Putamen (tissue), 1 donor: ENCODE measurements around the gene ZNF436.

Experiments
- DNase-seq: peaks from one replicate; pipeline ENCODE4 v3.0.0-alpha.2; 2016; ENCODE audit warnings: low spot score

ZNF436 gene

DNA sequence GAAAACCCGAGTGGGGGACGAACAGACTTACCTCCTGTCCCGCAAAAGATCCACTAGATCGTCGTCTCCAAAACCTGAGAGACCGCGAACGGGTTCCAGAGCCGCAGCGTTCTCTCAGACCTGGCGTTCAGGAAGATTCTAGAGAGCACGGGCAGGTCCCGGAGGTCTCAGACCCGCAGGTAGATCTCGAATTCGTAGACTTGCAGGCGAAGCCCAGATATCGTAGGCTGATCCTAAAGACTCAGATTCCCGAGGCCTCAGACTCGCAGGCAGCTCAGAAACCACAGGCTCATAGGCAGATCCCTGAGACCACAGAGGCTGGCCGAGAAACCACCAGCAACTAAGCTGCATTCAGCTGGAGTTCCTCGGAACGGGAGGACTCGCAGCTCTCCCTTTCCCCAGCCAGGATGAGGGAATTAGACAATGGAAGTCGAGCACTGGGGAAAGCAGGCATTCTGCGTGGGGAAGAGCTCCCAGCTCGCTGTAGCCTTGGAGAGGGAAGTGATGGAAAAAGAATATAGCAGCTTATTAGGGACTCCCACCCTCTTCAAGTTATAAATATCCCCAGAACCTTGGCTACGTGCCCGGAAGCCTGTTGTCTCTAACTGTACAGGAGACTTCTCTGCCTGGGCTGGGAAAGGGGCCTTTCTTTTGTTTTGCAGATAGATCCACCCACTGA, at the start of gene ZNF436:
Gene ZNF436 (minus strand): TSS at position 502 of the 679 bp plus-strand sequence. CDS start 1,831 bp downstream, outside the sequence.
- DNase-seq: peak; percentile 88

DNA sequence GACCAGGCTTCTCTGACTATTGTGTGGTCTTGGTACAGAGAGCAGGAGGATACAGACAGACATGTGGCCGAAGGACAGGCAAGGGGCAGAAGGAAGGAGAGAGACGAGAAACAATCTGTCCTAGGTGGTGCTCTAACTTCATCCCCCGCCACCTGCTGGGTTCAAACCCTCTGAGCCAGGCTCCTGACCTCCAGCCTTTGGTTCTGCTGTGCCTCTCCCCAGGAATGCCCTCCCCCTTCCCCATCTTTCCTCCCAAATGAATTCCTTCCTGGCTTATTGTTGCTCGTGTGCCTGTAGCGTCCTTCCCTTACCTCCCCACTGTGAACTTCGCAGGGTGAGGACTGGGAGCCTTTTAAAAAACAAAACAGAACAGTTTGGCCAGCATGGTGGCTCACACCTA, 49.5 kb upstream of the ZNF436 start:
- no peak for DNase-seq

DNA sequence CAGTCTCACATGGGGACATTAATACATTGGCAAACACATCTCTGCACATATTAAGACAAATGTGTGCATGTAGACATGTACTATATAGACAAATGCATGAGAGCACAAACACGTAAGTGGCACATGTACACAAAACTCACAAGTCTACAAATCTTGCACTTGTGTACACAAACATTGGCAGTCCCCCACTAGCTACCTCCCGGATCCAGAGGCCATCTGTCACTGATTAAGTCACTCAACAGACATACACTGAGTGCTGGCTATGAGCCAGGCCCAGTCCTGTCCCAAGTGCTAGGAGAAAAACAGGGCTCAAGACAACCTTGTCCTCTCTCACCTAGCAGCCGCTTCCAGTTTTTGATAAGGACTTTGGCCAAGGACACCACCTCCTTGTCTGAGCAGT, 47.9 kb upstream of the ZNF436 start:
- DNase-seq: no peak

DNA sequence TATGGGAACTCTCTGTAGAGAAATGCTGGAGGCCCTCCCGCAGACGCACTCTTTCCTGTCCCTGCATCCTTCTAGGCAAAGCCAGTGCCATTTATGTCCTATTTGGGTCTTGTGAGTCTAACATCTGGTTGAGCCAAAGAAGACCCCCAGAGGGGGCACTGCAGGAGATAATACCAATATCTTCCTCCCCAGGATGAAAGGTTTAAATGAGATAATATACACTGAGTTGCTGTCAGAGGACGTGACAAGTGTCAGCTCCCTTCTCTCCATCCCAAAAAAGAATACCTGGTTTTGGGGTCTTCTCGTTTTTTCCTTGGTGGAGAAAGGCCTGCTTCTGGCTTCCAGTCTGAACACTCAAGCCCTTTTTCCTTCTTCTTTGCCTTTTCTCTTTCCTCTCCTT, 47.3 kb upstream of the ZNF436 start:
- DNase-seq: no peak

DNA sequence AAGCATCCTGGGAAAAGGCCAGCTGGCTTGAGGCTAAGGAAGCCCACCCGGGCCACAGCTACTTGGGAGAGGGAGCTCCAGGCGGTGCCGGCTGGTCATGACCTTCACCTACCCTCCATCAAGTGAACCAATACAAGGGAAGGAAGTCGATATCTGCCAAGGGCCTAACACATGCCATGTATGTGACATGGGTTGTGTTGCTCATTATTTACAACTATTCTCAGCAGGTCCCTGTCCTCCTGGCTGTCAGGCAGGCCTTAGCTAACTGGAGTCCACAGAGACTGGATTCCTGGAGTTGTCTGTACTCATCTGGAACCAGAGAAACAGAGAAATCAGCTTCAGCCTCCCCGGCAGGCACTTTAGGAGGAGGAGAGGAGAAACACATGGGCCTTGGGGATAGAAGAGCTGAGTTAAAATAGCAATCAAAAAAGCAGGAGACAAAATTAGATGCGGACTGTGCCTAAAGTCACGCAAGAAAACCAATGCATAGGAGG, 39.2 kb upstream of the ZNF436 start:
- DNase-seq: no peak

DNA sequence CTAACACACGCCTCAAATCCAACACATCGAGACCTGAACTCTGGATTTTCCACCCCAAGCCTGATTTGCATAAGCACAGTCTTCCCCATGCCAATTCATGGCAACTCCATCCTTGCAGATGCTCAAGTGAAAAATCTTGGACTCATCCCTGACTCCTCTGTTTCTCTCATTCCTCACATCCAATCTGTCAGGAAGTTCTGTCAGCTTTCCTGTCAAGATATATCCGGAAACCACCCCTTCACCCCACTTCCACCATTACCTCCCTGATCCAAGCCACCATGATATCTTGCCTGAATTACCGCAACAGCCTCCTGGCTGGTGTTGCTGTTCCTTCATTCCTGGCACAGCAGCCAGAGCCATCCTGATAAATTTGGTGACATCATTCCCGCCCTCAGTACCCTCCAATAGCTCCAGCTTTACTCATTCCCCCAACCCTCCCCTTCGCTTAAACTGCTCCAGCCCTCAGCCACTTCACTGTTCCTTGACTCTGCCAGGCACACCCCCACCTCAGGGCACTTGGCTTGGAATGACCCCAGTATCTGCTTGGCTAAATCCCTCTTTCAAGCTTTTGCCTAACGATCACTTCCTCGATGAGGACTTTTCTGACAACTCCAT, 37.5 kb upstream of the ZNF436 start:
- DNase-seq: no peak

DNA sequence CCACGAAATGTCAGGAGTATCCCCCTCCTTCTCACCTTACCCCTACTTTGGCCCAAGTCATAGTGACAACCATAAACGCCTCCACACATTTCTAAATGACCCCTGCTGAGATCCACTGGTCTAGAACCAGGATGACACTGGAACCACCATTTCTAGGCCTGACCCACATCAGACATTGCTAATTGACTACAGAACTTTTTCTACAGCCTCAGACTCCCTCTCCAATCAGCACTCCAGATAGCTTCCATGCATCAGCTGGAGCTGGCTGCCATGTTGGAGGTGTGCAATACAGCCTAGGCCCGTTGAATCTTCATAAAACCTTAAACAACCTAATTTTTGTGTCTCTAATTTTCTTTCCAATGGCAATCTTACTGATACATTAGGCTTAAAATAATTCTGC, 36.3 kb upstream of the ZNF436 start:
- DNase-seq: no peak

DNA sequence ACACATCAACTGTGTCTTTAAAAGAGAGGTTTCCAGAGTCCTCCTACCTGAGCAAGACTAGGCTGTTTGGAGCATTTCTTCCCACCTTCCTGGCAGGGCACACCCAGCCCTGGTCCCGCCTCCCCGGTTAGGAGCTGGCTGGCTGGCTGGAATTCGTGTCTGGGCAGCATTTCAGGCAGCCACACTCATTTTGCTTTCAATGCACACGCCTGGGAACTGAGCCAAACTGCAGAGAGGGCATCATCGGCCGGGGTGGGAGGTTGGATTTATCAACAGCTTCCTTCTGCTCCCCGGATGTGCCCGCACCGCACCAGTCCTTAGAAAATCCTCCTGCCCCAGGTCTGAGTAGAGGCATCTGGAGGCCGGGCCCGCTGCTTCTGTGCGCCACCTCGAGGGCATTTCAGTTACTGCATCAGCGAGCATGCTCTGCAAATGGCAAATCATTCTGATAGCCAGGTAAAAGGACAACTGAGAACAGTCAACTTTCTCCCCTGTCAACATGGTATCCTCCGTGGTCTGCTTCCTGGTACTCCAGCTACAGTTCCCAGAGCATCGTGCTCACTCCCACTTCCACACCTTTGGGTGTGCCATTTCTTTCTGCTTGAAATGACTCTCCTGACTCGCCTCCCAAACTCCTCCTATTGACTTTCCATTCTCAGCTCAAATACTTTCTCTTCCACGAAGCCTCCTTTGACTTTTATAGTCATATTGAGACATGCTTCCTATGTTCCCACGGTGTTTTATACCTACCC, 34.3 kb upstream of the ZNF436 start:
- DNase-seq: peak; percentile 68

DNA sequence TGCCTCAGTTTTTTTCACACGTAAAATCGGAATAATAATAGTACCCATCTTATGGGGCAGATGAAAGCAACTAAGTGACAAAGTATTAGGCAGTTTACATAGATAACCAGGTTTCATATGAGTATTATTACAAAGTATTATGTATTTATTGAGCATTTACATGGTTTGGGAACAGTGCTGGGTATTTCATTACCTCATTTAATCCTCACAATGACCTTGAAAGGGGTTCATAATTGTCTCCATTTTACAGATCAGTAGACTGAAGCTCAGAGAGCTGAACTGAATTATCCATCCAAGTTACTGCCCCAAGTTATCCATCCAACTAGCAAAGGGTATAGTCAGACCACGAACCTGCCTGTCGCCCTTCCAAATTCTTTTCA, 33.7 kb upstream of the ZNF436 start:
- DNase-seq: no peak

DNA sequence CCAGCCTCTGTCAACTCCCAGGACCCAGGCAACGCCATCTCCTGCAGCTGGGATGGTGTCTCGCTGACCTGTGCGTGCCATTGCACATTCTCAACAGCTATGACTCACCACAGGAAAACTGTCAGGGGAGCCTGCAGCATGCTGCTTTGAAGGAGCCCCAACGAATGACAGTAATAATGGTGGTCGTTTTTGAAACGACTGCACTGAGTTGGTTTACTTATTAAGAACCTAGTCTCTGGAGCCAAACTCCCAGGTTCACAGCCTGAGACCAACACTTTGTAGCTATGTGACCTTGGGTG, 33.4 kb upstream of the ZNF436 start:
- DNase-seq: no peak

DNA sequence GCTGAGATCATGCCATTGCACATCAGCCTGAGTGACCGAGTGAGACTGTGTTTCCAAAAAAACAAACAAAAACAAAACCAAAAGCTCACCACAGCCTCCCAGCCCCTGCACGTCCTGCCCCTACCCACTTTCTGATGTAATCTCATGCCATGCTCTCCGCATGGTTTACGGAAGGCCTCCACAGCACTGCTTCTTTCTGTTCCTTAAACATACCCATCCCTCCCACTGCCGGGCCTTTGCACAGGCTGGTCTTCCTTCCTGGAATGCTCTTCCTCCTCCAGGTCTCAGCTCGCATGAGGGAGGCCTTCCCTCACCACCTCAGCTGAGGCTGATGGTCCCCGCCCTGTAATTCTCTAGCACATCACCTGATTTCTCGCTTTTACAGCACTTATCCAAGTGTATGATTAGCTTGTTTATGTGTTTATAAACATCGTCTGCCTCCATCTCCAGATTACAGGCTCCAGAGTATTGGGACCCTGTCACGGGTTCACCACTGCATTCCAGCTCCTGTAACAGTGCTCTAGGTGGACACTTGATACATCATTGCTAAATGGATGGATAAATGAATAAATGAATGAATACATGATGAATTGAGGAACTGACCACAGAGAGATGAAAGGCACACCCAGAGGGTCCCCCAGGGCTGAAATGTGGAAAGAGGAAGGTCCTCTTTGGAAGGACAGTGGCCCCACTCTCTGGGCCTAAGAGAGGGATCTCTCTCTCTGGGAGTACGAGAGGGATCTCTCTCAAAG, 32.8 kb upstream of the ZNF436 start:
- no peak for DNase-seq

DNA sequence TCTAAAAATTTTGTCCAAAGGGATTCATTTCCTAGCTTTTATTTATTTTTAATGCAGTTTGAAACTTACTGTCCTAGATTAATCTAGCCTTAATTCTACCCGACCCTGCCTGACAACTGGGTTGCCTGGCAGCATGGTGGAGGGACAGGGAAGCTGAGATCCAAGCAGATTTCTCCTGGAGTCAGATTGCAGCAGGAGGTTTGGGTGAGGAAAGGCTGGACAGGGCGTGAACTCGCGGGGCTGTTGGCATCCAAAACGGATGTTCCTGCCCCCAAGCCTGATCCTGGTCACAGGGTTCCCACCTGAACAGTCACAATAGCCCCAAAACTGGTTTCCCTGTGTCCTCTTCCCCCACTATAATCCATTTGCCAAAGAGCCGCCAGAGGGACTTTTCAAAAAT, 31.7 kb upstream of the ZNF436 start:
- DNase-seq: no peak

DNA sequence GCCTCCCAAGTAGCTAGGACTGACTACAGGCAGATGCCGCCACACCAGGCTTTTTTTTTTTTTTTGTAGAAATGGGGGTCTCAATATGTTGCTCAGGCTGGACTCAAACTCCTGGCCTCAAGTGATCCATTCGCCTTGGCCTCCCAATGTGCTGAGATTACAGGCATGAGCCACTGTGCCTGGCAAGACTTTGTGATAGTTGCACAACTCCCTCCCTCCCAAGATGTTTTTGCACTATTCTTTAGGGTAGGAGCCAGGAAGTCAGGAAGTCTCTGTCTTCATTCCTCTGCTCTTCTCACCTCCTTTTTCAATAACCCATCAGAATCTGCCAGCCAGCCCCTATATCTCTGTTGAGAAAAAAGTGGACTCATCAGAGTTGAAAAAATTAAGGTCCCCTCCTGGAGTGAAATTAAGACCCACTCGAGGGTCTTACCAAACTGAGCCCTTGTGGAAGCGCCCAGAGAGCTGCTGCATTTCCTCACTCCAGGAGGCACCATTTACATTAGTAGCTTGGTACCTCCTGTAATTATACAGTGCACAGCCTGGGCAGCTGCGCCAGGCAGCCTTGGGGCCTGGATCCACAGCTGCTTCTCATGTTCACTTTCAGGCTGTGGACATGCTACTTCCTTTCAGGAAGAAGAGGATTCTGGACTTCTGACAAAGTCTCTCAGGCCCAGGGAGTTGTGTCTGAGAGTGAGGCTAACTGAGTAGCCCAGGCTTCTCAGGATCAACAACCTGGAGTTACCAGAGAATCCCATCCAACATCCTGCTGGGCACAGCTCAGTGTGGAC, 30.9 kb upstream of the ZNF436 start:
- DNase-seq: no peak

DNA sequence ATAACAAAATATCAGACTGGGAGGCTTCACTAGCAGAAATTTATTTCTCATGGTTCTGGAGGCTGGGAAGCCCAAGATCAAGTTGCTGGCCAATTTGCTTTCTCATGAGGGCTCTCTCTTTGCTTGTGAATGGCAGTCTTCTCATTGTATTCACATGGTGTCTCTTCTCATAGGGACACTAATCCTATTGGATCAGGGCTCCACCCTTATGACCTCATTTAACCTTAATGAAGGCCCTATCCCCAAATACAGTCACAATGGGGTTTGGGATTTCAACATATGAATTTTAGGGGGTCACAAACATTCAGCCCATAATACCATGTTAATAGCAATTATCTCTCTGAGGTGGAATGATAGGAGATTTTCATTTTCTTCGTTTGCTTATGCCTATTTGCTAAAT, 29.6 kb upstream of the ZNF436 start:
- no peak for DNase-seq

DNA sequence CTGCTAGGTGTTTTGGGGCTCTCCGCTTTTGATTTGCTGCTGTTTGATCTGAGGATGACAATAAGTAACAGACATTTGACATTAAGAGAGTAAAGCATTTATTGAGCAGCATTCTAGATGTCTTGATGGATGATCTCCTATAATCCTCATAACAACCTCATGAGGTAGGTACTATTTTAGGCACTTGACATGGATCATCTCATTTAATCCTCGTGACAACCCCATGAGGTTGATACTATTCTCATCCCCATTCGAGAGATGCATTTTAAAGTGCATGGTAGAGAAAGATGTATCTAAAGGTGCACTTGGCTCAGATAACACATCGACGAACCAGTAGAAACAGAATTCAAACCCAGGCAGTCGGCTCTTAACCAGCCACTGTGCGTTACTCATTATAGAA, 28.3 kb upstream of the ZNF436 start:
- DNase-seq: no peak

DNA sequence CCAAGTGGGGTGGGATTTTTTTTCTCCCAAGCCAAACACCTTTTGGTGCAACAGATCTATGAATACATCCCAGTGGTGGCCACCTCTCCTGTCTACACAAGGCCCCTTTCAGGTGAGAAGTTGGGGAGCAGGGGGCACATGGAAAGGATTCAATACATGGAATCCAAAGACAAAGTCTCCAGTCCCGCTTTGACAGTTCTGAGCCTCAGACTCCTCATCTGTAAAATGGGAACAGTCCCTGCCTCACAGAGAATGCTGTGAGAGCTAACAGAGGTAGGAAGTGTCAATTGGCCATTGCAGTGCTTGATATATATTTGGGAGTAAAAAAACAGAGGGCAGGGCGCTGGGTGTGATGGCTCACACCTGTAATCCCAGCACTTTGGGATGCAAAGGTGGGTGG, 26.7 kb upstream of the ZNF436 start:
- DNase-seq: no peak

DNA sequence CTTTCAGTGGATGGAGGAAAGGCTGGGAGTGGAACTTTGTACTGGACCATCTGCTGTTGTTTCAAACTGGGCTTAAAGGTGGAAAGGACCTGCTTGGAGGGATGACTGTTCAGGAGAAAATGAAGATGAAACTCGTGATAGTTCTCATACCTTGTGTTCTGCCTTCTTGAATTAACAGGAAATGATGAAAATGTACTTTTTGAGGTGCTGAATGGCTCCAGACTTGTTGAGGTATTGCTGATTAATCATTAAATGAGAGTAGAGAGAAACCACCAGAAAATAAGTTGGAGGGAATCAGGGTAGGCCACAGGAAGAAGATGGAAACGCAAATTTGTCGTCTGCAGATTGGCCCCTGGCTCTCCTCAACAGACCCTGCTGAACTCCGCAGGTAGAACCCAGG, 26.2 kb upstream of the ZNF436 start:
- no peak for DNase-seq

DNA sequence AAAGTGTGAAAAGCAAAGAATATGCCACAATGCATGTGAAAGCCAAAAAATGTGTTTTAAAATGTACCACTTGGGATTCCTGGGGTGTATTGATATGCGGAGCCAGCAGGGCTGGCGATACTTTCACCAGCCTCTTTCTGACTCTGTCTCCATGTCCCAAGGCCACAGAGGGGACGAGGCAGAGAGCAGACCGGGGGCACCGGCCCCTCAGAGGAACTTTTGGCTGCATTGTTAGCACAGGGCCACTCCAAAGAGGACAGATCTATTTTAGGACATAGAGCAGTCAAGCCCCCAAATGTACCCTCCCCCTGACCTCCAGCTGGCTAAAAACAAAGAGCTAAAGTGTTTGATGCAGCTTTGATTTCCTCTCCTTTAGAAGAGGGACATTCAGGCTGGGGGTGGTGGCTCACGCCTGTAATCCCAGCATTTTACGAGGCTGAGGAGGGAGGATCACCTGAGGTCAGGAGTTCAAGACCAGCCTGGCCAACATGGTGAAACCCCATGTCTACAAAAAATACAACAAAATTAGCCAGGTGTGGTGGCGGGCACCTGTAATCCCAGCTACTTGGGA, 25.6 kb upstream of the ZNF436 start:
- no peak for DNase-seq

DNA sequence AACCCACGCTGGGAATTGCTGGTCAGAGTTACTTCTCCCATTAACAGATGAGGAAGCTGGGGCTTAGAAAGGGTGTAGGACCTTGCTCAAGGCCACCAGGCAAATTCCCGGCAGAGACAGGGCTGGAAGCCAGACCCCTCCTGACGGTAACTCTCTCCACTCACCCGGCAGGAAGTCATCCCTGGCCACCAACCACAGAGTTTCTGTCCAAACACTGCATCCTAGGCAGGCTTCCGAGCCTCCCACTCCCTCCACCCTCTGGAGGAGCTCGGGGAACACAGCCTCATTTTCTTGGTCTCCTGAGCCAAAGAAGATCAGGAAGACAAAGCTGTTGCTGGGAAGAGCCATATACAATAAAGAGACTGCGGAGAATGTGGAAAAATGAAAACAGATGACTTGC, 25.0 kb upstream of the ZNF436 start:
- DNase-seq: no peak

DNA sequence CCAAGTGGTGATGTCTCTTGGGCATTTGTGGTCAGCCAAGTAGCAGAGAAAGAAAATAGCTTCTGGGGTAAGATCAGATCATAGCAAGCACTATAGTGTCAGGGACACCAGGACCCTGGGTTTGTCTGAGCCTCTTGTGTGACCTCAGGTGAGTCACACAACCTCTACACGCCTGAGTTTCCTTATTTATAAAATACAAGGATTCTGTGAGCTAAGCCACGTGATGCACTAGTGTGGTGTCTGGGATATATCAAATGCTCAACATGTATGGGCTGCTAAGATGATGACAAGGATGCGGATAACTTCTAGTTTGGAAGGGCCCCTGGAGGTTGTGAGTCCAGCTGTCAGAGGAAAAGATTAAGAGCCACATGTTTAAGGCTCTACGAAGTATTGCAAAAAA, 24.5 kb upstream of the ZNF436 start:
- DNase-seq: no peak

DNA sequence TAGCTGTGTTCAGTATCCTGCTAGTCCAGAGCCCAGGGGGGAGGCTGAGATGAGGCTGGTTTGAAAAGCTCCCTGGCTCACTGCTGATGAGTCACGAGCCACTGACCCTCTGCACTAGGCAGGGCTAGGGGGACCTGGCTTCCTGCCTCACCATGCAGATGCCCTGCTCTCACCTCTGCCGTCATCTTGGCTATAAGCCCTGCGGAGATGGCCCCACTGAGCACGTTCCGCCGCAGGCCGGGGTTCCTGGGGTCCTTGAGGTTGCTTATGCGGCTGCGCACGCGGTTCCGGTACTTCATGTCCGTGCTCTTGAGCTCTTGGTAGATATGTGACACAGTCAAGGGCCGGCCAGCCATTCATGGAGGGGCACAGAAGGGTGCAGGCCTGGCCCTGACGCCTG, 24.1 kb upstream of the ZNF436 start:
- DNase-seq: no peak
